Lower lobe of right lung (tissue), 2 donors: ENCODE measurements around the gene MYBPC1. TPM values are rescaled to one million over a fixed set of nuclear protein-coding genes. Genes with fewer than 3 reads are reported as not detected.
A peak's percentile ranks its signal among the peaks of the same experiment; 100 is the strongest.

ENCODE experiments used
- ATAC-seq, 2 donors: fragments of 200-7000 bp; cut with Tn5 transposase; one replicate each; pipeline ENCODE4 v1.9.1; 2020 to 2022; ENCODE audit warnings: mild to moderate bottlenecking in 2 of 2, moderate library complexity in 2 of 2
- DNase-seq: peaks from one replicate; pipeline ENCODE4 v3.0.0-alpha.2; 2020
- H3K27ac ChIP-seq: fragments of 200-600 bp; one replicate; pipeline ENCODE4 v1.8.0; 2022
- H3K27me3 ChIP-seq: fragments of 200-600 bp; one replicate; pipeline ENCODE4 v1.8.0; 2022; ENCODE audit warnings: low read depth
- H3K36me3 ChIP-seq: fragments of 200-600 bp; one replicate; pipeline ENCODE4 v1.8.0; 2022; ENCODE audit warnings: mild to moderate bottlenecking
- H3K4me1 ChIP-seq: fragments of 200-600 bp; one replicate; pipeline ENCODE4 v1.8.0; 2022
- H3K4me3 ChIP-seq: fragments of 200-600 bp; one replicate; pipeline ENCODE4 v1.8.0; 2022; ENCODE audit warnings: mild to moderate bottlenecking
- H3K9me3 ChIP-seq: fragments of 200-600 bp; one replicate; pipeline ENCODE4 v1.8.0; 2022
- intact Hi-C: fragments of 100-400 bp; cut with DNase I; formaldehyde crosslinking; loops from one replicate; pipeline ENCODE4 v1.11.0; 2022
- total RNA-seq: library from RNA; stranded (reverse); fragmentation: NEBNext Ultra II Directional; extraction: Animal tissue kit (Norgen Biotek cat#: 25700); gene quantifications from one replicate; pipeline ENCODE4 v1.2.1, GENCODE V29; 2021
- TF ChIP-seq, protein P1 (sequence below): fragments of 200-600 bp; IDR thresholded peaks from one replicate; pipeline ENCODE4 v1.8.0; 2022; ENCODE audit warnings: antibody characterized with exemption, mild to moderate bottlenecking
- donor health status: DM: no; HTN: yes; CAD: no; lungs with severe emphysema.

MYBPC1 gene
- total RNA-seq, 1 donor from 2014 or later = not detected

DNA sequence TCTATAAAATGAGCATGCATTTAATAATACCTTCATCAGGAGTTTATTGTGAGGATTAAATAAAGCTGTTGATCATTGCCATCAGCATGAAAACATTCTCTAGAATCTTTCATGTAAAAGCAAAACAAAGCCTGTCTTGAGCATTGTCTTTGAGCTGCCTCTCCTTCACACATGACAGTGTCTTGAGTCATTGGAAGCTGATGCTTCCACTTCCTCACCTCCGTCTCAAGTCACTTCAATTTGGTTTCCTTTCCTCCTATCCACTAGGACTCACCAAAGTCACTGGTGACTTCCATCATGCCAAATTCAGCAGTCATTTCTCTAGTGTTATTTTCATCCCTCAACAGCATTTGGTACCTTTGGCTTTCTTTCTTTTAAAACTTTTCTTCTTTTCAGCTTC lies 31.6 kb upstream of the MYBPC1 start:
- DNase-seq = no peak
- intact Hi-C loops = no loop called here
- ATAC-seq = no peak
- Histone ChIP-seq H3K27me3 (no peaks in the 10 kb centered on the region), H3K27ac (no peak overlapping the region), H3K9me3 (no peaks in the 10 kb centered on the region), H3K4me1 (no peaks in the 10 kb centered on the region), H3K36me3 (no peaks in the 10 kb centered on the region), H3K4me3 (no peak overlapping the region)
- TF ChIP-seq, protein P1, sequence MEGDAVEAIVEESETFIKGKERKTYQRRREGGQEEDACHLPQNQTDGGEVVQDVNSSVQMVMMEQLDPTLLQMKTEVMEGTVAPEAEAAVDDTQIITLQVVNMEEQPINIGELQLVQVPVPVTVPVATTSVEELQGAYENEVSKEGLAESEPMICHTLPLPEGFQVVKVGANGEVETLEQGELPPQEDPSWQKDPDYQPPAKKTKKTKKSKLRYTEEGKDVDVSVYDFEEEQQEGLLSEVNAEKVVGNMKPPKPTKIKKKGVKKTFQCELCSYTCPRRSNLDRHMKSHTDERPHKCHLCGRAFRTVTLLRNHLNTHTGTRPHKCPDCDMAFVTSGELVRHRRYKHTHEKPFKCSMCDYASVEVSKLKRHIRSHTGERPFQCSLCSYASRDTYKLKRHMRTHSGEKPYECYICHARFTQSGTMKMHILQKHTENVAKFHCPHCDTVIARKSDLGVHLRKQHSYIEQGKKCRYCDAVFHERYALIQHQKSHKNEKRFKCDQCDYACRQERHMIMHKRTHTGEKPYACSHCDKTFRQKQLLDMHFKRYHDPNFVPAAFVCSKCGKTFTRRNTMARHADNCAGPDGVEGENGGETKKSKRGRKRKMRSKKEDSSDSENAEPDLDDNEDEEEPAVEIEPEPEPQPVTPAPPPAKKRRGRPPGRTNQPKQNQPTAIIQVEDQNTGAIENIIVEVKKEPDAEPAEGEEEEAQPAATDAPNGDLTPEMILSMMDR = no peak

DNA sequence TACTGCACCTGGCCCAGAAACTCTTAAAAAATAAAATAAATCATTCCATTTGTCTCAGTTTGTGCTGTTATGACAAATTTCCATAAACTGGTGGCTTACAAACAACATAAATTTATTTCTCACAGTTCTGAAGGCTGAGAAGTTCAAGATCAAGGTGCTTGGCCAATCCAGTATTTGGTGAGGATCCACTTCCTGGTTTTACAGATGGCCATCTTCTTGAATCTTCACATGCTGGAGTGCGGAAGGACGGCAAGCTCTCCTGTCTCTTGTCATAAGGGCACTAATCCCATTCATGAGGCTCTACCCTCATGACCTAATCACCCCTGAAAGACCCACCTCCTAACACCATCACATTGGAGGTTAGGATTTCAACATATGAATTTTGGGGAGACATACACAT lies 29.9 kb upstream of the MYBPC1 start:
- Histone ChIP-seq H3K9me3 (no peaks in the 10 kb centered on the region), H3K4me3 (no peak overlapping the region), H3K27ac (no peak overlapping the region), H3K36me3 (no peaks in the 10 kb centered on the region), H3K27me3 (no peaks in the 10 kb centered on the region), H3K4me1 (peaks cover 2% of the 10 kb centered on the region)
- TF ChIP-seq, protein P1 = no peak
- ATAC-seq = no peak
- intact Hi-C loops = no loop called here
- no peak for DNase-seq

DNA sequence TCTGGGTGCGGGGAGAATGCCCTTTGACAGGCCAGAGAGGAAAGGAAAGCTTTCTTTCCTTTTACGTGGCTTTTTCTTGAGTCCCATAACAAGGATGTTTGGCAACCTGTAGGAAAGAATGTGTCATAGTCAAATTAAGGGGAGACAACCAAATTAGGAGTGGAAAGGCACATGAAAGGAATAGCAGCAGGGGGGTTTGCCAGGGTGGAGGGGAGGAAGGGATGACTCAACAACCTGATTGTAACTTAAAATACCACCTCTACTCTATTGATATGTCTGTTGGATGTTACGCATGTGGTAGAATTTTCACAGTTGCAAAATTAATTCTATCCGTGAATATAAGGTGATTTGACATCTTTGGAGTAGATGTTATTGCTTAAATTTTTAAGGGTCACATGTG lies 28.5 kb upstream of the MYBPC1 start:
- TF ChIP-seq, protein P1 = no peak
- ATAC-seq = no peak
- Histone ChIP-seq H3K4me1 (peaks cover 10% of the 10 kb centered on the region), H3K4me3 (no peak overlapping the region), H3K36me3 (no peaks in the 10 kb centered on the region), H3K9me3 (no peaks in the 10 kb centered on the region), H3K27ac (no peak overlapping the region), H3K27me3 (no peaks in the 10 kb centered on the region)
- intact Hi-C loops = no loop called here
- no peak for DNase-seq

DNA sequence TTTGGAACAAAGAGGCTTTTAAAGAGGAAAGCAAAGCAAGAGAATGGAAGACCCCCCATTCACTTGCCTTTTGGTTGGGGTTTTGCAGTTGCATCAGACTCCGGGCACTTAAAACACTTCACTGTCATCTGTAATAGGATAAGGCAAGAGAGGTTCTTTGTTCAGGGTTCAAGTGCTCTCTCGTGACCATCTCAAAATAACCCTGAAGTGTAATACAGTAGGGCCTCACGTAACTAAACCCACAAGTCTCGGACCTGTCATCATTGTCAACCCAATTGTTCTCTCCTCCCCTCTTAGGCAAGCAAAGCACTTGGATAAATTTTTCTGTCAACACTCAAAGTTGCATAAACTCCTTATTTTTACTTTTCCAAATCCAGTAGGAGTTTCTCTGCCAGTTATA lies 26.9 kb upstream of the MYBPC1 start:
- DNase-seq (no peak), ATAC-seq (peak; percentile 62 to 72)
- H3K27ac ChIP-seq = no peak overlapping the region
- H3K4me1 ChIP-seq = peaks cover 10% of the 10 kb centered on the region
- intact Hi-C loops = no loop called here
- no peak overlapping the region for H3K4me3 ChIP-seq
- no peaks in the 10 kb centered on the region for H3K36me3 ChIP-seq
- H3K9me3 ChIP-seq = no peaks in the 10 kb centered on the region
- TF ChIP-seq, protein P1 = no peak
- H3K27me3 ChIP-seq = no peaks in the 10 kb centered on the region

DNA sequence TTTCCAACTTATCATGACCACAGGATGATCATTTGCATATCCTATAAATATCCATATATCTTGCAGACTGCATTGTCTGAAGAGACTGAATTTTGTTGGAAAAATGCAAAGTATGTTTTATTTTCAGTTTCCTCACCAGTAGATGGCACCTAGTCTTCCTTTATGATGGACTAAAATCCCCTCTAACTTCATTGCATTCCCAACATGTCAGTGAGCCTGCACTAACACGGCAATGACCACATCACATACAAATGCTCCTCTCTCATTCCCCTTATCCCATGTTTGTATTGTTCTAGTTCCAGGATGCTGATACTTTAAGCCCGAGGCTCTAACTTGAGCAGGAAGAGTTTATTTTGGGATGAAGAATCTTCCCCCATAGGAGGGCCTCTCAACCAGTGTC lies 24.7 kb upstream of the MYBPC1 start:
- Histone ChIP-seq H3K36me3 (no peaks in the 10 kb centered on the region), H3K4me3 (no peak overlapping the region), H3K27ac (no peak overlapping the region), H3K4me1 (peaks cover 10% of the 10 kb centered on the region), H3K9me3 (no peaks in the 10 kb centered on the region), H3K27me3 (no peaks in the 10 kb centered on the region)
- intact Hi-C loops = no loop called here
- TF ChIP-seq, protein P1 = peak; percentile 39
- peak; percentile 38 to 59 for ATAC-seq
- no peak for DNase-seq

DNA sequence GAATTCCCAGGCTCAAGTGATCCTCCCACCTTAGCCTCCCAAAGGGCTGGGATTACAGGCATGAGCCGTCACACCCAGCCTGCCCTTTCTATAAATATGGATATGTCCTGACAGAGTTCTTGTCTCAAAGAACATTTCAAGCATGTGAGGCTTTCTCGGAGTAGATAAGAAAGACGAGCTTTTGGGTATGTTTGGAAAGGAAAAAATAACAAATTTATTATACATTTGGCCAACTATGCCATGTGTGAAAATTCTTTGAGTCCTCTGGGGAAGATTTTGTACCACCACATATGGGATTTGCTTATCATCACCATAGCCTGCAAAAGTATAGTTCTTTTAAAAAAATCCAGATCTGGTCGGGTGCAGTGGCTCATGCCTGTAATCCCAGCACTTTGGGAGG lies 23.7 kb upstream of the MYBPC1 start:
- Histone ChIP-seq H3K27me3 (no peaks in the 10 kb centered on the region), H3K27ac (no peak overlapping the region), H3K4me3 (no peak overlapping the region), H3K9me3 (no peaks in the 10 kb centered on the region), H3K4me1 (peaks cover 10% of the 10 kb centered on the region), H3K36me3 (no peaks in the 10 kb centered on the region)
- intact Hi-C loops = no loop called here
- DNase-seq (no peak), ATAC-seq (no peak)
- TF ChIP-seq, protein P1 = no peak
